H9 (cell line): ENCODE results near the gene KCNMA1. TPM values are rescaled to one million over a fixed set of nuclear protein-coding genes. Genes with fewer than 3 reads are reported as not detected.

Experiments used
- DNase-seq: peaks from one replicate; pipeline ENCODE4 v3.0.0-alpha.2; 2017
- H2AFZ ChIP-seq: one replicate; pipeline ENCODE4 v1.6.1; 2013; ENCODE audit warnings: mild to moderate bottlenecking, low read length, control low read depth, moderate library complexity
- H2AK5ac ChIP-seq: 2 replicates; pipeline ENCODE4 v1.6.1; 2013; ENCODE audit warnings: low read length, control low read depth, mixed read lengths; ENCODE audit not compliant: insufficient read length
- H2BK120ac ChIP-seq: one replicate; pipeline ENCODE4 v1.6.1; 2013; ENCODE audit warnings: low read depth, mild to moderate bottlenecking, low read length, control low read depth, inconsistent platforms; ENCODE audit not compliant: poor library complexity, severe bottlenecking
- H2BK12ac ChIP-seq: 2 replicates; pipeline ENCODE4 v1.6.1; 2013; ENCODE audit warnings: low read length, control low read depth, mixed read lengths, low read depth; ENCODE audit not compliant: insufficient read length
- H2BK15ac ChIP-seq: 2 replicates; pipeline ENCODE4 v1.6.1; 2013; ENCODE audit warnings: low read depth, low read length, control low read depth
- H2BK20ac ChIP-seq: one replicate; pipeline ENCODE4 v1.6.1; 2013; ENCODE audit warnings: low read depth, mild to moderate bottlenecking, low read length, control low read depth, inconsistent platforms; ENCODE audit not compliant: poor library complexity, severe bottlenecking
- H2BK5ac ChIP-seq: 2 replicates; pipeline ENCODE4 v1.6.1; 2013; ENCODE audit warnings: low read length, control low read depth, mixed read lengths; ENCODE audit not compliant: insufficient read length
- H3K14ac ChIP-seq: 2 replicates; pipeline ENCODE4 v1.6.1; 2013; ENCODE audit warnings: low read length, control low read depth; ENCODE audit not compliant: insufficient read depth
- H3K18ac ChIP-seq: 2 replicates; pipeline ENCODE4 v1.6.1; 2013; ENCODE audit warnings: low read depth, mild to moderate bottlenecking, mixed read lengths, low read length, control low read depth; ENCODE audit not compliant: insufficient read length
- H3K23ac ChIP-seq: 2 replicates; pipeline ENCODE4 v1.6.1; 2013; ENCODE audit warnings: low read length, control low read depth, mixed read lengths, low read depth; ENCODE audit not compliant: insufficient read length
- H3K23me2 ChIP-seq: 2 replicates; pipeline ENCODE4 v1.6.1; 2013; ENCODE audit warnings: low read depth, mild to moderate bottlenecking, mixed read lengths, low read length, control low read depth; ENCODE audit not compliant: insufficient read length, poor library complexity, severe bottlenecking
- H3K27ac ChIP-seq: 2 replicates; pipeline ENCODE4 v1.5.1; 2013; ENCODE audit warnings: low read length, control low read depth, mixed read lengths, low read depth; ENCODE audit not compliant: insufficient read length
- H3K27me3 ChIP-seq: 2 replicates; pipeline ENCODE4 v1.6.1; 2013; ENCODE audit warnings: low read length, control low read depth, inconsistent platforms; ENCODE audit not compliant: insufficient read depth
- H3K4ac ChIP-seq: 2 replicates; pipeline ENCODE4 v1.6.1; 2013; ENCODE audit warnings: low read depth, mild to moderate bottlenecking, control low read depth, inconsistent platforms, low read length, moderate library complexity
- H3K4me1 ChIP-seq: 2 replicates; pipeline ENCODE4 v1.6.1; 2013; ENCODE audit warnings: low read length, control low read depth, inconsistent platforms; ENCODE audit not compliant: insufficient read depth
- H3K4me2 ChIP-seq: 2 replicates; pipeline ENCODE4 v1.6.1; 2013; ENCODE audit warnings: low read length, control low read depth, mixed read lengths; ENCODE audit not compliant: insufficient read length, insufficient read depth
- H3K56ac ChIP-seq: 2 replicates; pipeline ENCODE4 v1.6.1; 2013; ENCODE audit warnings: low read depth, mild to moderate bottlenecking, mixed read lengths, low read length, control low read depth; ENCODE audit not compliant: insufficient read length
- H3K79me1 ChIP-seq: 2 replicates; pipeline ENCODE4 v1.6.1; 2013; ENCODE audit warnings: low read depth, mild to moderate bottlenecking, moderate library complexity, low read length, control low read depth, inconsistent platforms; ENCODE audit not compliant: insufficient read depth, poor library complexity, severe bottlenecking
- H3K79me2 ChIP-seq: 2 replicates; pipeline ENCODE4 v1.6.1; 2013; ENCODE audit warnings: low read length, control low read depth, inconsistent platforms; ENCODE audit not compliant: insufficient read depth
- H3K9ac ChIP-seq: 2 replicates; pipeline ENCODE4 v1.6.1; 2013; ENCODE audit warnings: low read length, control low read depth, mixed read lengths; ENCODE audit not compliant: insufficient read length; ENCODE audit errors: extremely low read depth
- H3K9me3 ChIP-seq: one replicate; pipeline ENCODE4 v1.6.1; 2013; ENCODE audit warnings: low read depth, low read length, inconsistent platforms; ENCODE audit not compliant: control insufficient read depth
- H3T11ph ChIP-seq: one replicate; pipeline ENCODE4 v1.6.1; 2013; ENCODE audit warnings: mild to moderate bottlenecking, low read length, control low read depth, inconsistent platforms
- H4K20me1 ChIP-seq: one replicate; pipeline ENCODE4 v1.6.1; 2013; ENCODE audit not compliant: control insufficient read depth, insufficient read length, insufficient read depth
- H4K5ac ChIP-seq: 2 replicates; pipeline ENCODE4 v1.6.1; 2013; ENCODE audit warnings: low read depth, mild to moderate bottlenecking, mixed read lengths, low read length, control low read depth; ENCODE audit not compliant: insufficient read length
- H4K8ac ChIP-seq: replicated peaks from 2 replicates; pipeline ENCODE4 v1.6.1; 2013; ENCODE audit warnings: low read length, control low read depth, mixed read lengths, low read depth; ENCODE audit not compliant: insufficient read length
- H4K91ac ChIP-seq: 2 replicates; pipeline ENCODE4 v1.6.1; 2013; ENCODE audit warnings: low read depth, mild to moderate bottlenecking, moderate library complexity, mixed read lengths, low read length, control low read depth; ENCODE audit not compliant: insufficient read length
- H3K27ac Mint-ChIP-seq, 3 experiments: 2 replicates in 2 of 3; 3 replicates in 1 of 3; pipeline ENCODE4 v1.8.0; 2020 to 2021; ENCODE audit warnings: mixed read lengths in 3 of 3, mild to moderate bottlenecking in 1 of 3, moderate library complexity in 1 of 3
- H3K27me3 Mint-ChIP-seq: 2 replicates; pipeline ENCODE4 v1.8.0; 2021; ENCODE audit warnings: low read depth, mild to moderate bottlenecking, moderate library complexity, mixed read lengths
- H3K36me3 Mint-ChIP-seq, 3 experiments: 2 replicates in 2 of 3; 3 replicates in 1 of 3; pipeline ENCODE4 v1.8.0; 2020 to 2021; ENCODE audit warnings: low read depth in 3 of 3, mixed read lengths in 3 of 3; ENCODE audit not compliant: insufficient read depth in 1 of 3
- H3K4me1 Mint-ChIP-seq, 2 experiments: 2 replicates each; pipeline ENCODE4 v1.8.0; 2020; ENCODE audit warnings: mixed read lengths in 2 of 2
- H3K4me3 Mint-ChIP-seq, 2 experiments: 2 replicates in 1 of 2; 3 replicates in 1 of 2; pipeline ENCODE4 v1.8.0; 2020 to 2021; ENCODE audit warnings: mild to moderate bottlenecking in 2 of 2, mixed read lengths in 2 of 2, moderate library complexity in 1 of 2
- H3K9me3 Mint-ChIP-seq, 2 experiments: 2 replicates in 1 of 2; 3 replicates in 1 of 2; pipeline ENCODE4 v1.8.0; 2020; ENCODE audit warnings: mild to moderate bottlenecking in 2 of 2, mixed read lengths in 2 of 2, moderate library complexity in 1 of 2
- CTCF ChIP-seq: fragments of 200-600 bp; sonication (generic); conservative IDR thresholded peaks from 3 replicates; pipeline ENCODE4 v1.8.0; 2021; ENCODE audit warnings: antibody characterized with exemption, mild to moderate bottlenecking
- WGBS: extraction: QIAGEN DNeasy Blood & Tissue Kit; methylation state at CpG from one replicate; pipeline ENCODE4 v1.1.7; 2013; ENCODE audit warnings: missing lambda C conversion rate, low lambda C conversion rate, mixed read lengths; ENCODE audit not compliant: insufficient read length; ENCODE audit errors: extremely low coverage; 5-methylcytosine and 5-hydroxymethylcytosine counted together
- total RNA-seq: library from RNA; stranded (reverse); gene quantifications from 2 replicates; pipeline ENCODE4 v1.2.1, GENCODE V29; 2021

KCNMA1 gene
- total RNA-seq, 1 experiment from 2014 or later: 2.0 TPM

GRCh38 chr10:77431980-77432797 is 205.4 kb downstream of the KCNMA1 start:
- no peaks in the 10 kb centered on the region for H3K27me3 ChIP-seq
- H3K56ac ChIP-seq: no peak overlapping the region
- H3K9me3 Mint-ChIP-seq: no peaks in the 10 kb centered on the region
- H2BK15ac ChIP-seq: no peak overlapping the region
- no peak overlapping the region for H2BK20ac ChIP-seq
- no peak overlapping the region for H4K8ac ChIP-seq
- no peak for TF ChIP-seq CTCF
- H3K79me2 ChIP-seq: no peaks in the 10 kb centered on the region
- H2AK5ac ChIP-seq: no peak overlapping the region
- DNase-seq: no peak
- H2AFZ ChIP-seq: no peak overlapping the region
- no peaks in the 10 kb centered on the region for H3K79me1 ChIP-seq
- H3K4me1 ChIP-seq: no peaks in the 10 kb centered on the region
- no peaks in the 10 kb centered on the region for H3K27me3 Mint-ChIP-seq
- H3K23ac ChIP-seq: no peak overlapping the region
- no peak overlapping the region for H3K27ac ChIP-seq
- H3K27ac Mint-ChIP-seq: peak overlapping the region in 1 of 3 experiments; percentile 84; a peak in 2 of 7 replicates
- no peak overlapping the region for H3K4me2 ChIP-seq
- H2BK5ac ChIP-seq: no peak overlapping the region
- H4K5ac ChIP-seq: no peak overlapping the region
- H2BK12ac ChIP-seq: no peak overlapping the region
- no peaks in the 10 kb centered on the region for H4K20me1 ChIP-seq
- no peaks in the 10 kb centered on the region for H3K23me2 ChIP-seq
- no peak overlapping the region for H3K18ac ChIP-seq
- H3K4me1 Mint-ChIP-seq: peaks cover 41 to 46% of the 10 kb centered on the region in 2 experiments
- no CpG with 5 or more reads among the region's 4 CpGs for WGBS
- H3K9ac ChIP-seq: no peak overlapping the region
- H3T11ph ChIP-seq: no peak overlapping the region
- H3K9me3 ChIP-seq: no peaks in the 10 kb centered on the region
- H3K4ac ChIP-seq: no peak overlapping the region
- H3K36me3 Mint-ChIP-seq: no peaks in the 10 kb centered on the region
- H3K14ac ChIP-seq: no peak overlapping the region
- no peak overlapping the region for H4K91ac ChIP-seq
- H3K4me3 Mint-ChIP-seq: no peak overlapping the region; a peak in 1 of 5 replicates
- no peak overlapping the region for H2BK120ac ChIP-seq
